Endothelial cell of umbilical vein (primary cell): ENCODE measurements around the gene L3MBTL4. TPM values are rescaled to one million over a fixed set of nuclear protein-coding genes. Genes with fewer than 3 reads are reported as not detected.

Experiments used
- BruUV-seq: library from RNA; stranded (reverse); fragments of 400-500 nt; replicated peaks from 2 replicates; lab custom pipeline; 2021; lab: Mats Ljungman, UMichigan
- CTCF ChIA-PET: fragments of 300-600, 350-600 bp; sonication (Branson Sonifier 250); formaldehyde crosslinking; loops from one replicate; lab custom pipeline; 2021; ENCODE audit warnings: antibody characterized with exemption, inconsistent platforms; lab: Charles Lee
- POLR2A ChIA-PET: fragments of 300-600, 350-600 bp; sonication (Branson Sonifier 250); formaldehyde crosslinking; loops from one replicate; lab custom pipeline; 2021; ENCODE audit warnings: antibody characterized with exemption, inconsistent platforms; lab: Charles Lee
- DNase-seq: peaks from one replicate; pipeline ENCODE4 v3.0.0-alpha.2; 2011; ENCODE audit warnings: low read depth, low spot score
- FAIRE-seq: peaks from 2 replicates; lab custom pipeline; 2011; peaks lifted over from hg19 to GRCh38; lab: Jason Lieb, UNC
- H2AFZ ChIP-seq: 2 replicates; pipeline ENCODE4 v1.6.0; 2012; ENCODE audit warnings: low read depth, low read length, control low read depth, inconsistent platforms
- H3K27ac ChIP-seq: 2 replicates; pipeline ENCODE4 v1.5.1; 2011; ENCODE audit warnings: low read depth, mild to moderate bottlenecking, control low read depth, low read length, moderate library complexity; ENCODE audit not compliant: insufficient read depth
- H3K27me3 ChIP-seq, 2 experiments: 2 replicates each; pipeline versions ENCODE4 v1.6.0 to v1.6.1; 2011; ENCODE audit warnings: low read length in 2 of 2, mixed read lengths in 1 of 2; ENCODE audit not compliant: control insufficient read depth in 2 of 2, insufficient read depth in 2 of 2
- H3K36me3 ChIP-seq, 2 experiments: 2 replicates in 1 of 2; 3 replicates in 1 of 2; pipeline ENCODE4 v1.5.1; 2011; ENCODE audit warnings: low read length in 2 of 2, mild to moderate bottlenecking in 1 of 2, moderate library complexity in 1 of 2; ENCODE audit not compliant: control insufficient read depth in 2 of 2, insufficient read depth in 2 of 2; ENCODE audit errors: extremely low read depth in 1 of 2
- H3K4me1 ChIP-seq: 3 replicates; pipeline ENCODE4 v1.5.1; 2011; ENCODE audit warnings: mild to moderate bottlenecking, low read length; ENCODE audit not compliant: control insufficient read depth, insufficient read depth; ENCODE audit errors: extremely low read depth
- H3K4me2 ChIP-seq: 2 replicates; pipeline ENCODE4 v1.6.1; 2011; ENCODE audit warnings: low read length, control low read depth, mixed read lengths; ENCODE audit not compliant: insufficient read depth
- H3K4me3 ChIP-seq, 3 experiments: fragments of 200-600 bp in 1 of 3; sonication (generic), shearing (Covaris generic) in 1 of 3; replicated peaks in 1 of 3; 2 replicates each; pipeline ENCODE4 v1.5.1; 2011 to 2016; ENCODE audit warnings: control low read depth in 3 of 3, low read length in 3 of 3, mild to moderate bottlenecking in 2 of 3, inconsistent platforms in 1 of 3, low read depth in 1 of 3, moderate library complexity in 1 of 3; ENCODE audit not compliant: insufficient read depth in 1 of 3
- H3K79me2 ChIP-seq: 2 replicates; pipeline ENCODE4 v1.6.0; 2012; ENCODE audit warnings: low read length, inconsistent platforms; ENCODE audit not compliant: control insufficient read depth, insufficient read depth
- H3K9ac ChIP-seq: replicated peaks from 2 replicates; pipeline ENCODE3; 2011; ENCODE audit warnings: low read length, control low read depth; ENCODE audit not compliant: insufficient read depth; ENCODE audit errors: extremely low read depth
- H3K9me1 ChIP-seq: replicated peaks from 3 replicates; pipeline ENCODE4 v1.6.0; 2011; ENCODE audit warnings: mild to moderate bottlenecking, low read length; ENCODE audit not compliant: control insufficient read depth, insufficient read depth; ENCODE audit errors: extremely low read depth
- H3K9me3 ChIP-seq: replicated peaks from 2 replicates; pipeline ENCODE4 v1.5.1; 2012; ENCODE audit warnings: low read length, inconsistent platforms; ENCODE audit not compliant: control insufficient read depth, insufficient read depth
- H4K20me1 ChIP-seq: replicated peaks from 2 replicates; pipeline ENCODE3; 2011; ENCODE audit warnings: mild to moderate bottlenecking, low read length; ENCODE audit not compliant: control insufficient read depth, insufficient read depth; ENCODE audit errors: extremely low read depth
- CTCF ChIP-seq, 2 donors: IDR thresholded peaks; 1 replicate in 1 of 2; 2 replicates in 1 of 2; pipeline ENCODE4 v1.5.1; 2011; ENCODE audit warnings: low read length in 2 of 2, mild to moderate bottlenecking in 2 of 2, moderate library complexity in 2 of 2, control low read depth in 1 of 2, inconsistent platforms in 1 of 2, low read depth in 1 of 2; ENCODE audit not compliant: insufficient read depth in 1 of 2; ENCODE audit errors: extremely low read depth in 1 of 2
- EZH2 ChIP-seq: IDR thresholded peaks from 2 replicates; pipeline ENCODE4 v1.6.1; 2012; ENCODE audit warnings: borderline replicate concordance, low read depth, mild to moderate bottlenecking, moderate library complexity, low read length, inconsistent platforms; ENCODE audit not compliant: severe bottlenecking
- MAX ChIP-seq: IDR thresholded peaks from 2 replicates; pipeline ENCODE4 v1.6.1; 2011; ENCODE audit not compliant: insufficient read depth, insufficient read length
- MYC ChIP-seq: IDR thresholded peaks from one replicate; pipeline ENCODE4 v1.6.1; 2011; ENCODE audit warnings: mild to moderate bottlenecking, low read depth, low read length
- POLR2A ChIP-seq: IDR thresholded peaks from 2 replicates; pipeline ENCODE4 v1.6.1; 2012; ENCODE audit warnings: low read depth, mild to moderate bottlenecking, control low read depth, low read length
- POLR2AphosphoS5 ChIP-seq: IDR thresholded peaks from 2 replicates; pipeline ENCODE4 v1.6.1; 2012; ENCODE audit warnings: low read depth, mild to moderate bottlenecking, control low read depth, low read length, moderate library complexity; ENCODE audit not compliant: insufficient read depth
- dilution Hi-C: fragments of 300-500 bp; cut with MboI; formaldehyde crosslinking; loops from one replicate; pipeline ENCODE4 v1.15.0; 2019; ENCODE audit warnings: low sequenced_read_pairs; ENCODE audit not compliant: extremely low pct_ligation_motif_present
- intact Hi-C: fragments of 100-400 bp; cut with micrococcal nuclease; formaldehyde crosslinking; loops from one replicate; pipeline ENCODE4 v1.10.0; 2022
- polyA plus RNA-seq, 4 experiments: library from polyadenylated mRNA; depleted of rRNA in 3 of 4; stranded (reverse) in 3 of 4; unstranded in 1 of 4; fragments of >200 nt; gene quantifications; 2 replicates each; pipeline versions ENCODE4 v1.2.1 to v1.2.3, GENCODE V29; 2011 to 2012; ENCODE audit warnings: missing spikeins in 1 of 4
- total RNA-seq: library from RNA; stranded (reverse); gene quantifications from 2 replicates; pipeline ENCODE4 v1.2.3, GENCODE V29; 2021

The L3MBTL4 gene
- total and polyA plus RNA-seq, 2 donors (not counting 3 experiments of a cell fraction or from before 2014, with no cell fraction given), result 0.80 TPM; not detected in 1

GRCh38 chr18:5967666-5968065 is 447.0 kb downstream of the L3MBTL4 start:
- no peaks in the 10 kb centered on the region for H3K9me1 ChIP-seq
- H3K4me1 ChIP-seq, result no peaks in the 10 kb centered on the region
- TF ChIP-seq EZH2, result no peak
- TF ChIP-seq CTCF (IDR thresholded peaks at IDR 0.05; ENCODE audit: extremely low read depth in 1 of 2, insufficient read depth in 1 of 2, low read depth in 1 of 2, low read length in 2 of 2), result no peak
- no peak for TF ChIP-seq POLR2AphosphoS5
- no peak for TF ChIP-seq MYC
- ChIA-PET POLR2A (no interaction called here), CTCF (interaction anchor here (0.9 kb wide), 1 partner anchor 252 kb away, joined by 6 read pairs; no protein-coding TSS in a partner anchor)
- no peaks in the 10 kb centered on the region for H3K9me3 ChIP-seq
- DNase-seq (no peak), FAIRE-seq (no peak)
- H3K4me3 ChIP-seq, result no peak overlapping the region
- no peaks in the 10 kb centered on the region for H3K27me3 ChIP-seq
- H2AFZ ChIP-seq, result no peak overlapping the region
- H4K20me1 ChIP-seq, result no peaks in the 10 kb centered on the region
- intact Hi-C loops (no loop called here), dilution Hi-C loops (no loop called here)
- BruUV-seq, result no TSS peak
- no peak overlapping the region for H3K4me2 ChIP-seq
- no peaks in the 10 kb centered on the region for H3K36me3 ChIP-seq
- no peak overlapping the region for H3K9ac ChIP-seq
- H3K79me2 ChIP-seq, result no peaks in the 10 kb centered on the region
- H3K27ac ChIP-seq, result no peak overlapping the region

- intact Hi-C loops (no loop called here), dilution Hi-C loops (no loop called here)
- no peak overlapping the region for H3K4me3 ChIP-seq
- no peak overlapping the region for H3K9ac ChIP-seq
- no peaks in the 10 kb centered on the region for H3K4me1 ChIP-seq
- H3K27ac ChIP-seq, result no peak overlapping the region
- H3K36me3 ChIP-seq, result no peaks in the 10 kb centered on the region
- H2AFZ ChIP-seq, result no peak overlapping the region
- no peak overlapping the region for H3K4me2 ChIP-seq
- BruUV-seq, result no TSS peak
- TF ChIP-seq POLR2A (no peak), EZH2 (no peak), MAX (no peak), CTCF (IDR thresholded peaks at IDR 0.05; ENCODE audit: extremely low read depth in 1 of 2, insufficient read depth in 1 of 2, low read depth in 1 of 2, low read length in 2 of 2) (no peak)
- DNase-seq (no peak), FAIRE-seq (no peak)
- ChIA-PET CTCF (no interaction called here), POLR2A (no interaction called here)
- H3K27me3 ChIP-seq, result no peaks in the 10 kb centered on the region
- H3K79me2 ChIP-seq, result no peaks in the 10 kb centered on the region
- H3K9me3 ChIP-seq, result no peaks in the 10 kb centered on the region
- H4K20me1 ChIP-seq, result no peaks in the 10 kb centered on the region
- no peaks in the 10 kb centered on the region for H3K9me1 ChIP-seq
These were observed 447.7 kb downstream of the L3MBTL4 start for GRCh38 chr18:5967007-5967406.
